ENCODE data around the gene CCL2. TPM values are rescaled to one million over a fixed set of nuclear protein-coding genes. Genes with fewer than 3 reads are reported as not detected.
A peak's percentile ranks its signal among the peaks of the same experiment; 100 is the strongest.

Gene CCL2
- polyA plus RNA-seq, 3 donors: 1.4 to 44.9 (median 17.7) TPM

DNA sequence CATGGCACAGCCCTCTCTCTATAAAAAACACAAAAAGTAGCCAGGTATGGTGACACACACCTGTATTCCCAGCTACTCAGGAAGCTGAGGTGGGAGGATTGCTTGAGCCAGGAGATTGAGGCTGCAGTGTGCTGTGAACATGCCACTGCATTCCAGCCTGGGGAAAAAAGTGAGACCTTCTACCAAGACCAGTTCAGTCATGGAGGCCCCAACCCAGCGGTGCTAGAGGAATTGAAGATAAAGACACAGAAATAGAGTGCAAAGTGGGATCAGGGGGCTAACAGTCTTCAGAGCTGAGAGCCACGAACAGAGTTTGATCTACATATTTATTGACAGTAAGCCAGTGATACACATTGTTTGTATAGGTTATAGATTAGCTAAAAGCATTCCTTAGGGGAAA lies 48.5 kb downstream of the CCL2 start:
- Histone ChIP-seq H2AFZ (ENCODE audit: insufficient read depth, low read depth, low read length, poor library complexity, severe bottlenecking) (no peak overlapping the region), H3K4me3 (replicated peaks in 1 of 3; ENCODE audit: low read depth in 2 of 3, low read length in 3 of 3) (no peak overlapping the region), H3K4me1 (ENCODE audit: control insufficient read depth in 1 of 2, insufficient read depth in 2 of 2, low read length in 2 of 2) (peaks cover 61 to 67% of the 10 kb centered on the region in 2 donors), H3K9ac (ENCODE audit: insufficient read depth, low read length, poor library complexity, severe bottlenecking) (no peak overlapping the region), H3K4me2 (replicated peaks; ENCODE audit: extremely low read depth, low read length, poor library complexity, severe bottlenecking) (no peak overlapping the region), H3K36me3 (replicated peaks in 1 of 2; ENCODE audit: control insufficient read depth in 1 of 2, insufficient read depth in 2 of 2, low read length in 2 of 2) (no peaks in the 10 kb centered on the region), H4K20me1 (ENCODE audit: insufficient read depth, low read length) (no peaks in the 10 kb centered on the region), H3K79me2 (ENCODE audit: insufficient read depth, low read length) (no peaks in the 10 kb centered on the region), H3K27ac (ENCODE audit: low read depth in 1 of 2, low read length in 2 of 2) (no peak overlapping the region), H3K27me3 (ENCODE audit: control insufficient read depth in 2 of 2, insufficient read depth in 2 of 2, low read length in 2 of 2) (no peaks in the 10 kb centered on the region), H3K9me3 (replicated peaks in 1 of 2; ENCODE audit: control insufficient read depth in 1 of 2, insufficient read depth in 1 of 2, low read length in 2 of 2) (no peaks in the 10 kb centered on the region)
- H3K4me1 Mint-ChIP-seq: peaks cover 77% of the 10 kb centered on the region
- WGBS (ENCODE audit: insufficient coverage): 100% methylated on average over 2 of the region's 2 CpGs
- no peak overlapping the region for H3K4me3 Mint-ChIP-seq
- no peaks in the 10 kb centered on the region for H3K36me3 Mint-ChIP-seq
- intact Hi-C loops (cut with micrococcal nuclease): loop anchor here in 1 of 2 donors (5.0 to 10.0 kb wide), 2 partner anchors 61 to 96 kb away; partner anchors contain the start of gene CCL1
- no peak for DNase-seq
- no peak overlapping the region for H3K27ac Mint-ChIP-seq
- TF ChIP-seq, protein P1, sequence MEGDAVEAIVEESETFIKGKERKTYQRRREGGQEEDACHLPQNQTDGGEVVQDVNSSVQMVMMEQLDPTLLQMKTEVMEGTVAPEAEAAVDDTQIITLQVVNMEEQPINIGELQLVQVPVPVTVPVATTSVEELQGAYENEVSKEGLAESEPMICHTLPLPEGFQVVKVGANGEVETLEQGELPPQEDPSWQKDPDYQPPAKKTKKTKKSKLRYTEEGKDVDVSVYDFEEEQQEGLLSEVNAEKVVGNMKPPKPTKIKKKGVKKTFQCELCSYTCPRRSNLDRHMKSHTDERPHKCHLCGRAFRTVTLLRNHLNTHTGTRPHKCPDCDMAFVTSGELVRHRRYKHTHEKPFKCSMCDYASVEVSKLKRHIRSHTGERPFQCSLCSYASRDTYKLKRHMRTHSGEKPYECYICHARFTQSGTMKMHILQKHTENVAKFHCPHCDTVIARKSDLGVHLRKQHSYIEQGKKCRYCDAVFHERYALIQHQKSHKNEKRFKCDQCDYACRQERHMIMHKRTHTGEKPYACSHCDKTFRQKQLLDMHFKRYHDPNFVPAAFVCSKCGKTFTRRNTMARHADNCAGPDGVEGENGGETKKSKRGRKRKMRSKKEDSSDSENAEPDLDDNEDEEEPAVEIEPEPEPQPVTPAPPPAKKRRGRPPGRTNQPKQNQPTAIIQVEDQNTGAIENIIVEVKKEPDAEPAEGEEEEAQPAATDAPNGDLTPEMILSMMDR (IDR thresholded peaks at IDR 0.05): no peak
- peaks cover 0 to under 1% (median 0%) of the 10 kb centered on the region in 7 donors for H3K9me3 Mint-ChIP-seq
- peaks cover 0 to 3% (median 2%) of the 10 kb centered on the region in 3 donors for H3K27me3 Mint-ChIP-seq (ENCODE audit: low read depth in 3 of 3)

DNA sequence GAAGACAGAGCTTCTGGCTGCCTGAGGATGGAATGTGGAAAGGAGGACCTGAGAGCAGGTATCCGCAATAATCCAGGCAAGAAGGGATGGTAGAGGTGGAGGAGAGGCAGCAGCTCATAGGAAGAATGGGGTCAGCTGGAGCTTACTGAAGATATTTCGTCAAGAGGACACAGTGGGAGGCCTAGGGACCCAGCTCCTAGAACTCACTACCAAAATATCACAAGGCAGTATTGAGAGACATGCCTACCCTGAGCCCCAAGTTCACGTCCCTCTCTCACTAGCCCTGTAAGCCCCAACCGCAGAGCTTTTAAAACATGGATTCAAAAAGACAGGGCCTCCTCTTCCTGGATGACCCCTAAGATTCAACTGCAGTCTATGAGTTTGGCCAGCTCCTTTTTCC lies 50.0 kb downstream of the CCL2 start:
- Histone ChIP-seq H3K9me3 (replicated peaks in 1 of 2; ENCODE audit: control insufficient read depth in 1 of 2, insufficient read depth in 1 of 2, low read length in 2 of 2) (no peaks in the 10 kb centered on the region), H2AFZ (ENCODE audit: insufficient read depth, low read depth, low read length, poor library complexity, severe bottlenecking) (no peak overlapping the region), H3K27ac (ENCODE audit: low read depth in 1 of 2, low read length in 2 of 2) (no peak overlapping the region), H3K79me2 (ENCODE audit: insufficient read depth, low read length) (no peaks in the 10 kb centered on the region), H4K20me1 (ENCODE audit: insufficient read depth, low read length) (no peaks in the 10 kb centered on the region), H3K4me2 (replicated peaks; ENCODE audit: extremely low read depth, low read length, poor library complexity, severe bottlenecking) (no peak overlapping the region), H3K9ac (ENCODE audit: insufficient read depth, low read length, poor library complexity, severe bottlenecking) (no peak overlapping the region), H3K27me3 (ENCODE audit: control insufficient read depth in 2 of 2, insufficient read depth in 2 of 2, low read length in 2 of 2) (no peaks in the 10 kb centered on the region), H3K4me1 (ENCODE audit: control insufficient read depth in 1 of 2, insufficient read depth in 2 of 2, low read length in 2 of 2) (peaks cover 59 to 65% of the 10 kb centered on the region in 2 donors), H3K4me3 (replicated peaks in 1 of 3; ENCODE audit: low read depth in 2 of 3, low read length in 3 of 3) (no peak overlapping the region), H3K36me3 (replicated peaks in 1 of 2; ENCODE audit: control insufficient read depth in 1 of 2, insufficient read depth in 2 of 2, low read length in 2 of 2) (no peaks in the 10 kb centered on the region)
- WGBS (ENCODE audit: insufficient coverage): 90% methylated on average over 2 of the region's 4 CpGs
- Mint-ChIP-seq H3K27ac (peak overlapping the region in 1 of 7 donors; percentile 73), H3K4me3 (no peak overlapping the region), H3K9me3 (no peaks in the 10 kb centered on the region), H3K36me3 (no peaks in the 10 kb centered on the region), H3K4me1 (peaks cover 72% of the 10 kb centered on the region), H3K27me3 (ENCODE audit: low read depth in 3 of 3) (peaks cover 0 to 2% (median 0%) of the 10 kb centered on the region in 3 donors)
- TF ChIP-seq, protein P1 (IDR thresholded peaks at IDR 0.05): no peak
- intact Hi-C loops (cut with micrococcal nuclease): loop anchor here in 1 of 2 donors (5.0 to 10.0 kb wide), 2 partner anchors 60 to 63 kb away; partner anchors contain the start of gene CCL1
- DNase-seq: no peak

All from CD14-positive monocyte (primary cell).